GM18502 (cell line): ENCODE results near the gene WASF3.

Experiments used
- ATAC-seq: cut with Tn5 transposase; IDR thresholded peaks from one replicate; pipeline ENCODE4 v1.9.1; 2021; ENCODE audit warnings: mild to moderate bottlenecking; ENCODE audit not compliant: unreplicated experiment, poor library complexity

Gene WASF3

DNA sequence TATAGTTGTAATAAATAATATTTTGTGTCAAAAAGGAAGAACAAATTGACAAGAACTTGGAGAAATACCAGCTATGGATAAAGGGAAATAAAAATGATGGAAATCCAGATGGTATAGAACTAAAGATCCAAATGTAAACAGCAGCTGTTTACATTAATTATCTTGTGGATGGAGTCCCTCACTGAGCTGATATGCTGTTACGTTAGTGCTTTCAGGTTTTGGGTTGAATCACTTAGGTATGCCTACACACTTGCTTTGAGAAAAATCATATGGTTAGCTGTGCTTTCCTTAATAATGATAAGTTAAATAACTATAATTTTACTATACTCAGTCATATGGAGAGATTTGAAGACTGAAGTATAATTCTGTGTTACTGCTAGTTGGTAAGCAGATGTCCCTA, 27.7 kb downstream of the WASF3 start:
- no peak for ATAC-seq

DNA sequence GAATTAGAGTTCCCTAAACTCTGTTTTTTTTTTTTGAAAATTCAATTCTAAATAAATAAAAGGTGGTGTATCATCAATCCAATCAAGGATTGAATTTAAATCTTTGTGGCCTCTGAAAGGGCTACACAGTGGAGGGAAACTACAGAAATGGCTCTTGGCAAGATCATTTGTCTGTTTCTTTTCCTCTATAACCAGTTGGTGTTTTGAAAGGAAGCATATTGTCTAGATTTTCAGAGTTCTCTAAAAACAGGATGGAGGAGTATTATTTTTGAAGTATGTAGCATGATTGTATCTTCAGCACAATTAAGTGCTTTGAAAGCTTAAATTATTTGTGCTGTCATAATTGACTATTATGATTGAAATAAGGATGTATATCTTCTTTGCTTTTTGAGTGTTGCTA, 29.8 kb downstream of the WASF3 start:
- no peak for ATAC-seq

- no peak for ATAC-seq
These were observed 31.7 kb downstream of the WASF3 start for GRCh38 chr13:26589226-26589625.

DNA sequence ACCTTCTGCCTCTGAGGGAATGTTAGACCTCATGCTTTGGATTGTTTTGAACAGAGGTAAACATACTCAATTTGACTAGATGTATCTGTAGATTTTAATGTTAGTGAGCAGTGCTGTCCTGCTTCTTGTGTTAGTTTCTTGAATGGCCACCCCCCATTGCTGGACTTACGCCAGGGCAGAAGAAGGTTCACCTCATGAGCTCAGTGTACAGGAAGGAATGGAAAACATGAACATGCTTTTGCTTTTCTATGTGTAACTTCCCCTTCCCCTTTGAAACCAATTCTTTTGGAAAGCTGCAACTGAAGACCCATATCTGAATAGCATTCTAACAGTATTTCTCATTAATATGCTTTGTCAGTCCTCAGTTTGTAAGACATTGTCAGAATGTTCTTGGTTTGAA, 32.3 kb downstream of the WASF3 start:
- ATAC-seq, result no peak

GRCh38 chr13:26590379-26590778, 32.9 kb downstream of the WASF3 start:
- ATAC-seq, result no peak

GRCh38 chr13:26590951-26591350, 33.5 kb downstream of the WASF3 start:
- ATAC-seq, result no peak

DNA sequence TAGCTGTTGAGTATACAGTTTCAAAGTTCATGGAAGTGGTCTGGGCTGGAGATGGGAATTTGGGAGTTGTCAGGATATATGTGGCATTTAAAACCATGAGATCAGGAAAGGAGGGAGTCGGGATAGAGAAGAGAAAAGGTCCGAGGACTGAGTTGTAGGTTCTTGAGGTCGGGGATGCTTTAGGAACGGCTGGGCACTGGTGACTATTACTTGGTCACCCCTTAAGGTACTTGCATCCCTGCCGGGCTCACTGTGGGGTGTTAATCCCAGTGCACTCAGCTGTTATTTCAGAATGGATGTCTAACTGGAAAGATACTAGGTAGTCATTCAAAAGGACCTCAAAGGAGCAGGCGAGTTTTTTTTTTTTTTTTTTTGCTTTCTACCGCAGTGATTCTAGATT, 34.2 kb downstream of the WASF3 start:
- no peak for ATAC-seq

GRCh38 chr13:26593661-26594060, 36.2 kb downstream of the WASF3 start:
- no peak for ATAC-seq

GRCh38 chr13:26594363-26594762, 36.9 kb downstream of the WASF3 start:
- ATAC-seq, result no peak

DNA sequence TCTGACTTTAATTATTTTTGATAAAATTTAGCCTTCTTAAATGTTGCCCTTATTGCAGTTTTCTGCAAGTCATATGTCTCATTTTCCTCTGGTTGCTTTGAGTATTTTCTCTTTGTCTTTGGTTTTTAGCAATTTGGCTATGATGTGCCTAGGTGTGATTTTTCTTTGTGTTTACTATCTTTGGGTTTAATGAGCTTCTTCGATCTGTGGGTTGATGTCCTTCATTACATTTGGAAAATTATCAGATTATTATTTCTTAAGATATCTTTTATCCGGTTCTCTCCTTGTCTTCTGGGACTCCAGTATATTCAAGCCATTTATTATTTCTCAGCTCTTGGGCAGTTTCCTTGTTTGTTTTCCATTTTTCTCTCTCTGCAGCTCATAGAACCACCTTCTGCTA, 39.0 kb downstream of the WASF3 start:
- ATAC-seq, result no peak

DNA sequence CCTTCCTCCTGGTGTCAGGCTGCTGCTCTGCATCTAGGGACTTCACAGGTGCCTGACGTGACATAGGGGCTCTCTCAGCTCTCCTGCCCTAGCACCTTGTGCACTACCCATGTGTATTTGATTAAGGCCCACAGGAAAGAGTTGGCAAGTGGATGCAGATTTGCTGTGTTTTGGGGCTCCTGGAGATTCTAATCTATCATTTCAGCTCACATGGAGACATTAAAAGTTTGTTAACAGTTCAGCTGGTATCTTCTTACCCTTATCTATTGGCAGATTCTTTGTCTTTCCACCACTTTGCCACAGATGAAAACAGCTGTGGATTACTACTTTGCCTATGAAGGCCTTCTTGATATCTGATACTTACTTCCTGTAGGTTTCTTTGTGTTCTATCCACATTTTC, 41.9 kb downstream of the WASF3 start:
- no peak for ATAC-seq

- ATAC-seq, result no peak
These were observed 42.4 kb downstream of the WASF3 start for GRCh38 chr13:26599860-26600259.

DNA sequence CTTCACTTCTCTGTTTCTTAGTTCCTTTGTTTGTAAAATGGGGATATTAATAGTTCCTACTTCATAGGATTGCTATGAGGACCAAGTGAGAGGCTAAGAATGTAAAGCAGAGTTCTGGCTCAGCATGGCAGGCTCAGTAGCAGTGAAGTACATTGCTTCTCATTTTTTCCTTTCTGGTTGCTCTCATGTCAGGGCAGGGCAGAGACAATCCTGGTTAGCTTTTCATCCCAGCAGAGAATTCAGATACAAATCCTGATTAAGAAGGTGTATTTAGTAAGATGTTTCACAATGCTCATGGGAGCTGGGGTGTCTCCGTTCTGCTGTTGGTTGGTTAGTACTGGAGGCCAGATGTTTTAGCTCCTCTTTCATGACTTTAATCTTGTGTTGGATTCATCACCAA, 42.9 kb downstream of the WASF3 start:
- ATAC-seq, result no peak

GRCh38 chr13:26601669-26602068, 44.2 kb downstream of the WASF3 start:
- ATAC-seq, result peak; percentile 79

DNA sequence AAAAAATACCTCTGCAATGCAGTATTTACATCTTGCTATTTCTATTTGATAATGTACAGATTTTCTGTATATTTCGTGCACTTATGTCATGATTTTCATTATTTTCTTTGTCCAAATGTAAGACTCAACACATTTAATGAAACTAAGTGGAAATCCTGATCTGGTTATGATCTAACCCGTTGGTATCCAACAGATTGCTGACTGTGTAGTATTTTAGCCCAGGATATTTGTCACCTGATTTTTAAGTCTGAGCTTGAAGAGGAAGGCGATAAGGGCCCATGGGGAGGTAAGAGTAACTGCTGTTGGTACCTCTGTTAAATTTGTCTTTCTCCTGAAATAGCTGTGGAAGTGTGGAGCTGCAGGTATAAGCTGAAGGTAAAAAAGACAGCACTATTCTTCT, 45.3 kb downstream of the WASF3 start:
- no peak for ATAC-seq

GRCh38 chr13:26604784-26605545, 47.5 kb downstream of the WASF3 start:
- ATAC-seq, result no peak

- no peak for ATAC-seq
These were observed 48.4 kb downstream of the WASF3 start for GRCh38 chr13:26605845-26606244.

- ATAC-seq, result no peak
These were observed 49.1 kb downstream of the WASF3 start for GRCh38 chr13:26606631-26607030.

DNA sequence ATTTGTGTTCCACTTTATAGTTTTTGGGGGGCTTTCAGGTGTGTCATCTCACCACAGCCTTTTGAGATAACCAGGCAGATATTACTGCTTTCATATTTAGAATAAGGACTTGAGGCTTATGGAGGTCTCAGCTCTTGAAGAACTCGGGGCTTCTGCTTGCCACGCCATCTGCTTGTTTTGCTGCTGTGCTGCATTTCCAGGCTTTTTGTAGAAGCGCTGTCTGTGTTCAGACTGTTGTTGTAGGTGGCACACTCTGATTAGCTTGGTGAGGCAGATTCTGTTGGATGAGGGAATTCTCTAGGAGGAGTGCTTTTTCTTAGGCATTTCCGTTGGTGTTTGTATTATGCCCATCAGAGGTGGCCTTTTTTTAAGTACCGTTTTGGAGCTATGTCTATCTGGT, 57.2 kb downstream of the WASF3 start:
- no peak for ATAC-seq

DNA sequence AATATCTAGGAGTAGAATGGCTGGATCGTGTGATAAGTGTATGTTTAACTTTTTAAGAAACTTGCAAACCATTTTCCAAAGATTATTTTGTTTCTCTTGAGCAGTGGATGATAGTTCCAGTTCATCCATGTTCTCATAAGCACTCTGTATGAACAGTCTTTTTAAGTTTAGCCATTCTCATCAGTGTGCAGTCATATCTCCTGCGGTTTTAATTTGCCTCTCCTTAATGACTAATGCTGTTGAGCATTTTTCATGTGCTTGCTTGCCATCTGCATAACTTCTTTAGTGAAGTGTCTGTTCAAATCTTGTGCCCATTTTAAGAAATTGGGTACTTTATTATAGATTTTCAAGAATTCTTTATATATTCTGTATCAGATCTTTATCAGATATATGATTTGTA, 58.6 kb downstream of the WASF3 start:
- ATAC-seq, result no peak

DNA sequence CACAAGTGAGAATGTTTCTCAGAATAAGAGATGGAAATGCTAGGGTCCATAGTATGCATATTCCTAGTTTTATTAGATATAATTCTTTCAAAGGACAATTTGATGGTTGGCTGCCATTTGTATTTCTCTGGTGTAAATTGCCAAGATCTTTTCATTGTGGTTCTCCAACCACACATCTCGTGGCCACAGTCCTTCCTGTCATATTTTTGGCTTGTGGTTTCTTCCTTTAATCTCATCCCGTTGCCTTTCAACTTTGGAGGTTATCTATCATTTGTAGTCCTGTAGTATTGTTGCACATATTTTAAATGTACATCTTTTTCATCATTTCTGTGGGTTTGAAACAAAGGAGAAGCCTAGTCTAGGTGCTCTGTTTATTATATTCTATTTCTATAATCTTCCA, 61.2 kb downstream of the WASF3 start:
- ATAC-seq, result no peak

DNA sequence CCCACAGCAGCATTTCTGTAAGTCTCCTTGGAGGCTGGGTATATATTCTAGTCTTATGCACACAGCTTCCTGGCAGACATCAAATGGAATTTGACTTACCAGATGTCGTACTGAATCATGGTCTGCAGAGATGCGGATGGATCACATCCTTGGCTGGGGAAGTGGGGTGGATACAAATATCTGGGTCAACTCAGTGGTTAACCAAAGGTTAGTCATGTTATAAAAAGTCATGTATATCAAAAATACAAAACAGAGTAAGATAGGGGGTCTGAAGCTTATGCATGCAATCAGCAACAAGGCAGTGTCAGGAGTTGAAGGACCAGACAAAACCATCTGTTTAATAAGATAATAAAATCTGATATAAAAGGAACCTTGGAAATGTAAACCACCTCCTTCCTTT, 61.9 kb downstream of the WASF3 start:
- no peak for ATAC-seq
